GM12878 (cell line): Measurements from ENCODE around the gene GLB1L.

Source experiments
- ETV6 ChIP-seq, 2 experiments: fragments of 450-650 bp in 1 of 2; IDR thresholded peaks in 1 of 2; conservative IDR thresholded peaks in 1 of 2; 2 replicates each; pipeline ENCODE4 v1.6.1; 2014; ENCODE audit warnings: antibody characterized with exemption in 1 of 2, borderline replicate concordance in 1 of 2, low read depth in 1 of 2, mild to moderate bottlenecking in 1 of 2, moderate library complexity in 1 of 2
- FOS ChIP-seq: IDR thresholded peaks from 3 replicates; pipeline ENCODE4 v1.6.1; 2011; ENCODE audit warnings: borderline replicate concordance; ENCODE audit not compliant: insufficient read length; ENCODE audit errors: extremely low read depth
- POLR2A ChIP-seq: IDR thresholded peaks from 2 replicates; pipeline ENCODE4 v1.6.1; 2011; ENCODE audit warnings: low read depth, mild to moderate bottlenecking, low read length
- RAD51 ChIP-seq: fragments of 450-650 bp; IDR thresholded peaks from 2 replicates; pipeline ENCODE4 v1.6.1; 2016; ENCODE audit warnings: moderate library complexity, mild to moderate bottlenecking, inconsistent platforms
- TAF1 ChIP-seq: IDR thresholded peaks from 2 replicates; pipeline ENCODE4 v1.6.1; 2011; ENCODE audit warnings: mild to moderate bottlenecking, low read depth, low read length, borderline replicate concordance
- YY1 ChIP-seq: IDR thresholded peaks from 2 replicates; pipeline ENCODE4 v1.6.1; 2011; ENCODE audit warnings: low read depth, mild to moderate bottlenecking, low read length
- TF ChIP-seq, protein P1 (sequence below), 3 experiments: IDR thresholded peaks in 2 of 3; conservative IDR thresholded peaks in 1 of 3; 2 replicates each; pipeline ENCODE4 v1.5.1; 2011; ENCODE audit warnings: low read depth in 3 of 3, low read length in 3 of 3, mild to moderate bottlenecking in 3 of 3, control low read depth in 2 of 3, moderate library complexity in 2 of 3, inconsistent platforms in 1 of 3, mixed read lengths in 1 of 3; ENCODE audit not compliant: control insufficient read depth in 2 of 3, insufficient read depth in 1 of 3; ENCODE audit errors: extremely low read depth in 1 of 3
- TF ChIP-seq, protein P2 (sequence below): IDR thresholded peaks from 2 replicates; pipeline ENCODE4 v1.6.1; 2011; ENCODE audit warnings: low read depth, mild to moderate bottlenecking, low read length, moderate library complexity, borderline replicate concordance; ENCODE audit errors: extremely low read depth
- TF ChIP-seq, protein P3 (sequence below): IDR thresholded peaks from 2 replicates; pipeline ENCODE4 v1.6.1; 2011; ENCODE audit warnings: borderline replicate concordance, low read depth, mild to moderate bottlenecking, moderate library complexity, low read length; ENCODE audit not compliant: insufficient read depth, poor library complexity, severe bottlenecking
- TF ChIP-seq, protein P4 (sequence below): IDR thresholded peaks from 2 replicates; pipeline ENCODE4 v1.6.1; 2011; ENCODE audit warnings: low read depth, low read length, improper control_type of control experiment, borderline replicate concordance

DNA sequence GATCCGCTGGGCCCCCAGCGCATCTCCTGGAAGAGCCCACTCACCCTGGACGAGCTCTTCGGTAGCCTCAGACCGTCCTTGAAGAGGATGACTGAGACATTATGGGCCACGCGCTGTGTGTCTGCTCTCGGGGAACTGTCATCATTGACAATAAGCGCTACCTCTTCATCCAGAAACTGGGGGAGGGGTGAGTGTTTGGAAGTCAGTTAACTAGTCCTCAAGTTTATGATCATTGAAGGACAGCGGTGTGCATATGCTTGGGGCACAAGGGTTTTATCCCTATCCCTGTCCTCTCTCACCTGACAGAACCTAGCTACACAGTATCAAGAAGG, 621 bp upstream of the GLB1L start:
- TF ChIP-seq, protein P1, sequence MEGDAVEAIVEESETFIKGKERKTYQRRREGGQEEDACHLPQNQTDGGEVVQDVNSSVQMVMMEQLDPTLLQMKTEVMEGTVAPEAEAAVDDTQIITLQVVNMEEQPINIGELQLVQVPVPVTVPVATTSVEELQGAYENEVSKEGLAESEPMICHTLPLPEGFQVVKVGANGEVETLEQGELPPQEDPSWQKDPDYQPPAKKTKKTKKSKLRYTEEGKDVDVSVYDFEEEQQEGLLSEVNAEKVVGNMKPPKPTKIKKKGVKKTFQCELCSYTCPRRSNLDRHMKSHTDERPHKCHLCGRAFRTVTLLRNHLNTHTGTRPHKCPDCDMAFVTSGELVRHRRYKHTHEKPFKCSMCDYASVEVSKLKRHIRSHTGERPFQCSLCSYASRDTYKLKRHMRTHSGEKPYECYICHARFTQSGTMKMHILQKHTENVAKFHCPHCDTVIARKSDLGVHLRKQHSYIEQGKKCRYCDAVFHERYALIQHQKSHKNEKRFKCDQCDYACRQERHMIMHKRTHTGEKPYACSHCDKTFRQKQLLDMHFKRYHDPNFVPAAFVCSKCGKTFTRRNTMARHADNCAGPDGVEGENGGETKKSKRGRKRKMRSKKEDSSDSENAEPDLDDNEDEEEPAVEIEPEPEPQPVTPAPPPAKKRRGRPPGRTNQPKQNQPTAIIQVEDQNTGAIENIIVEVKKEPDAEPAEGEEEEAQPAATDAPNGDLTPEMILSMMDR (IDR thresholded peaks at IDR 0.05 in 2 of 3, conservative IDR thresholded peaks at IDR 0.05 in 1 of 3; ENCODE audit: control insufficient read depth in 2 of 3, extremely low read depth in 1 of 3, insufficient read depth in 1 of 3, low read depth in 3 of 3, low read length in 3 of 3): no peak
- TF ChIP-seq TAF1 (no peak), RAD51 (no peak), POLR2A (no peak), FOS (no peak), ETV6 (conservative IDR thresholded peaks at IDR 0.05 in 1 of 2, IDR thresholded peaks at IDR 0.05 in 1 of 2; ENCODE audit: borderline replicate concordance in 1 of 2, low read depth in 1 of 2) (no peak), YY1 (no peak)
- TF ChIP-seq, protein P2, sequence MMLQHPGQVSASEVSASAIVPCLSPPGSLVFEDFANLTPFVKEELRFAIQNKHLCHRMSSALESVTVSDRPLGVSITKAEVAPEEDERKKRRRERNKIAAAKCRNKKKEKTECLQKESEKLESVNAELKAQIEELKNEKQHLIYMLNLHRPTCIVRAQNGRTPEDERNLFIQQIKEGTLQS: no peak
- TF ChIP-seq, protein P3, sequence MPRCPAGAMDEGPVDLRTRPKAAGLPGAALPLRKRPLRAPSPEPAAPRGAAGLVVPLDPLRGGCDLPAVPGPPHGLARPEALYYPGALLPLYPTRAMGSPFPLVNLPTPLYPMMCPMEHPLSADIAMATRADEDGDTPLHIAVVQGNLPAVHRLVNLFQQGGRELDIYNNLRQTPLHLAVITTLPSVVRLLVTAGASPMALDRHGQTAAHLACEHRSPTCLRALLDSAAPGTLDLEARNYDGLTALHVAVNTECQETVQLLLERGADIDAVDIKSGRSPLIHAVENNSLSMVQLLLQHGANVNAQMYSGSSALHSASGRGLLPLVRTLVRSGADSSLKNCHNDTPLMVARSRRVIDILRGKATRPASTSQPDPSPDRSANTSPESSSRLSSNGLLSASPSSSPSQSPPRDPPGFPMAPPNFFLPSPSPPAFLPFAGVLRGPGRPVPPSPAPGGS: no peak
- TF ChIP-seq, protein P4, sequence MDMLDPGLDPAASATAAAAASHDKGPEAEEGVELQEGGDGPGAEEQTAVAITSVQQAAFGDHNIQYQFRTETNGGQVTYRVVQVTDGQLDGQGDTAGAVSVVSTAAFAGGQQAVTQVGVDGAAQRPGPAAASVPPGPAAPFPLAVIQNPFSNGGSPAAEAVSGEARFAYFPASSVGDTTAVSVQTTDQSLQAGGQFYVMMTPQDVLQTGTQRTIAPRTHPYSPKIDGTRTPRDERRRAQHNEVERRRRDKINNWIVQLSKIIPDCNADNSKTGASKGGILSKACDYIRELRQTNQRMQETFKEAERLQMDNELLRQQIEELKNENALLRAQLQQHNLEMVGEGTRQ: no peak
